GM12878 (cell line): ENCODE data around the gene NFAM1. TPM values are rescaled to one million over a fixed set of nuclear protein-coding genes. Genes with fewer than 3 reads are reported as not detected.

Experiments used
- ATAC-seq: fragments of 200-7000 bp; cut with Tn5 transposase; 3 replicates; pipeline ENCODE4 v1.9.1; 2020; ENCODE audit warnings: mild to moderate bottlenecking, moderate library complexity
- BruUV-seq: library from RNA; stranded (reverse); fragments of 400-500 nt; replicated peaks from 2 replicates; lab custom pipeline; 2021; lab: Mats Ljungman, UMichigan
- CTCF ChIA-PET: fragments of 300-600 bp; sonication (Branson Sonifier 250); formaldehyde crosslinking; extraction: SDS; loops from one replicate; lab custom pipeline; 2021; ENCODE audit warnings: inconsistent platforms; lab: Yijun Ruan, JAX
- POLR2A ChIA-PET: fragments of 350-600 bp; formaldehyde crosslinking; extraction: SDS; loops from one replicate; lab custom pipeline; 2021; ENCODE audit warnings: inconsistent platforms; lab: Charles Lee
- RAD21 ChIA-PET: fragments of 300-600 bp; sonication (Branson Sonifier 250); formaldehyde crosslinking; loops from one replicate; lab custom pipeline; 2023; ENCODE audit warnings: antibody characterized with exemption; ENCODE audit not compliant: unreplicated experiment; lab: Charles Lee
- SMC1A ChIA-PET: fragments of 300-600 bp; sonication (Branson Sonifier 250); formaldehyde crosslinking; loops from one replicate; lab custom pipeline; 2023; ENCODE audit not compliant: unreplicated experiment, uncharacterized antibody; lab: Charles Lee
- DNase-seq: peaks from one replicate; pipeline ENCODE4 v3.0.0-alpha.2; 2011; ENCODE audit warnings: low read depth, low spot score
- FAIRE-seq: peaks from 3 replicates; lab custom pipeline; 2011; peaks lifted over from hg19 to GRCh38; lab: Jason Lieb, UNC
- H2AFZ ChIP-seq: 2 replicates; pipeline ENCODE4 v1.6.0; 2011; ENCODE audit warnings: low read depth, low read length, control low read depth; ENCODE audit not compliant: control insufficient read depth
- H3K27ac ChIP-seq: 2 replicates; pipeline ENCODE4 v1.5.1; 2011; ENCODE audit warnings: control low read depth; ENCODE audit not compliant: control insufficient read depth, insufficient read depth
- H3K27me3 ChIP-seq, 2 experiments: replicated peaks in 1 of 2; 2 replicates each; pipeline versions ENCODE4 v1.6.0 to v1.6.1; 2011; ENCODE audit warnings: low read length in 1 of 2; ENCODE audit not compliant: control insufficient read depth in 2 of 2, insufficient read depth in 2 of 2
- H3K36me3 ChIP-seq, 2 experiments: 2 replicates each; pipeline ENCODE4 v1.5.1; 2011; ENCODE audit warnings: low read length in 1 of 2; ENCODE audit not compliant: control insufficient read depth in 2 of 2, insufficient read depth in 2 of 2
- H3K4me1 ChIP-seq: 2 replicates; pipeline ENCODE4 v1.6.1; 2011; ENCODE audit warnings: mild to moderate bottlenecking, low read length, moderate library complexity, mixed read lengths; ENCODE audit not compliant: control insufficient read depth, insufficient read depth
- H3K4me2 ChIP-seq: 2 replicates; pipeline ENCODE4 v1.6.0; 2011; ENCODE audit warnings: control low read depth; ENCODE audit not compliant: control insufficient read depth, insufficient read depth
- H3K4me3 ChIP-seq: fragments of 200-600 bp; sonication (generic); 2 replicates; pipeline ENCODE4 v1.5.1; 2016
- H3K79me2 ChIP-seq: 2 replicates; pipeline ENCODE4 v1.6.0; 2011; ENCODE audit warnings: low read length; ENCODE audit not compliant: control insufficient read depth, insufficient read depth
- H3K9ac ChIP-seq: 2 replicates; pipeline ENCODE4 v1.8.0; 2011; ENCODE audit warnings: low read length, control low read depth, mixed read lengths; ENCODE audit not compliant: control insufficient read depth, insufficient read depth
- H3K9me3 ChIP-seq: replicated peaks from 3 replicates; pipeline ENCODE4 v1.5.1; 2011; ENCODE audit warnings: mild to moderate bottlenecking, low read length; ENCODE audit not compliant: control insufficient read depth, insufficient read depth
- H4K20me1 ChIP-seq: 2 replicates; pipeline ENCODE4 v1.6.0; 2011; ENCODE audit not compliant: control insufficient read depth, insufficient read depth
- ATF3 ChIP-seq: IDR thresholded peaks from 2 replicates; pipeline ENCODE4 v1.6.1; 2011; ENCODE audit warnings: low read depth, mild to moderate bottlenecking, low read length, moderate library complexity, borderline replicate concordance; ENCODE audit errors: extremely low read depth
- BHLHE40 ChIP-seq, 2 experiments: fragments of 450-650 bp in 1 of 2; IDR thresholded peaks; 2 replicates each; pipeline ENCODE4 v1.6.1; 2011 to 2017; ENCODE audit warnings: low read depth in 2 of 2, borderline replicate concordance in 1 of 2, improper control_type of control experiment in 1 of 2, low read length in 1 of 2, mild to moderate bottlenecking in 1 of 2
- CBX5 ChIP-seq: sonication (generic); IDR thresholded peaks from 2 replicates; pipeline ENCODE4 v1.6.1; 2016; ENCODE audit warnings: low read depth, moderate library complexity, mild to moderate bottlenecking, inconsistent platforms
- CTCF ChIP-seq, 3 experiments: IDR thresholded peaks in 2 of 3; conservative IDR thresholded peaks in 1 of 3; 2 replicates each; pipeline ENCODE4 v1.5.1; 2011; ENCODE audit warnings: low read depth in 3 of 3, low read length in 3 of 3, mild to moderate bottlenecking in 3 of 3, control low read depth in 2 of 3, moderate library complexity in 2 of 3, inconsistent platforms in 1 of 3, mixed read lengths in 1 of 3; ENCODE audit not compliant: control insufficient read depth in 2 of 3, insufficient read depth in 1 of 3; ENCODE audit errors: extremely low read depth in 1 of 3
- KDM1A ChIP-seq: fragments of 200-600 bp; sonication (generic); IDR thresholded peaks from 2 replicates; pipeline ENCODE4 v1.6.1; 2016; ENCODE audit warnings: borderline replicate concordance
- KLF5 ChIP-seq: fragments of 450-650 bp; IDR thresholded peaks from 2 replicates; pipeline ENCODE4 v1.6.1; 2014; ENCODE audit warnings: mild to moderate bottlenecking; ENCODE audit not compliant: partially characterized antibody
- LARP7 ChIP-seq: fragments of 450-650 bp; IDR thresholded peaks from 2 replicates; pipeline ENCODE4 v1.6.1; 2017; ENCODE audit warnings: mild to moderate bottlenecking
- MEF2A ChIP-seq: IDR thresholded peaks from 2 replicates; pipeline ENCODE4 v1.6.1; 2011; ENCODE audit warnings: low read depth, mild to moderate bottlenecking, low read length, moderate library complexity; ENCODE audit not compliant: insufficient read depth
- NBN ChIP-seq: fragments of 450-650 bp; IDR thresholded peaks from 2 replicates; pipeline ENCODE4 v1.6.1; 2016
- NFXL1 ChIP-seq: fragments of 450-650 bp; IDR thresholded peaks from 2 replicates; pipeline ENCODE4 v1.6.1; 2017; ENCODE audit warnings: antibody characterized with exemption, mild to moderate bottlenecking, borderline replicate concordance
- NR2F1 ChIP-seq: fragments of 450-650 bp; conservative IDR thresholded peaks from 2 replicates; pipeline ENCODE4 v1.6.1; 2017; ENCODE audit warnings: mild to moderate bottlenecking
- RELB ChIP-seq: fragments of 450-650 bp; IDR thresholded peaks from 2 replicates; pipeline ENCODE4 v1.6.1; 2017; ENCODE audit warnings: low read depth, mild to moderate bottlenecking, moderate library complexity
- TCF3 ChIP-seq: IDR thresholded peaks from 2 replicates; pipeline ENCODE4 v1.6.1; 2012; ENCODE audit warnings: low read depth, mild to moderate bottlenecking, low read length, borderline replicate concordance; ENCODE audit not compliant: insufficient read depth
- WGBS: methylation state at CpG from one replicate; pipeline ENCODE4 v1.1.6; 2016; ENCODE audit warnings: low lambda C conversion rate; ENCODE audit not compliant: insufficient replicate concordance, insufficient coverage; ENCODE audit errors: missing lambda C conversion rate; 5-methylcytosine and 5-hydroxymethylcytosine counted together
- in situ Hi-C: fragments of 300-500 bp; cut with MboI; formaldehyde crosslinking; loops from 9 replicates; pipeline ENCODE4 v1.14.3; 2018; ENCODE audit warnings: mixed read lengths
- intact Hi-C: fragments of 100-400 bp; cut with micrococcal nuclease; formaldehyde crosslinking; loops from one replicate; pipeline ENCODE4 v1.14.2; 2022; ENCODE audit not compliant: unreplicated experiment
- polyA plus RNA-seq, 11 experiments: library from polyadenylated mRNA; depleted of rRNA in 4 of 11; unstranded in 6 of 11; stranded (reverse) in 5 of 11; fragments of >200 nt; fragmentation: Nextera tagmentation in 4 of 11; fragmentation: Illumina TruSeq in 1 of 11; extraction: Ambion mirVana in 4 of 11; extraction: Trizol in 1 of 11; gene quantifications; 1 replicate in 1 of 11; 2 replicates in 10 of 11; pipeline versions ENCODE4 v1.2.1 to v1.2.3, GENCODE V29; 2011 to 2016; ENCODE audit warnings: inconsistent platforms in 2 of 11, missing spikeins in 2 of 11, low read depth in 1 of 11
- total RNA-seq, 4 experiments: library from RNA; depleted of rRNA in 3 of 4; stranded (reverse); fragments of >200 nt in 3 of 4; fragmentation: Illumina TruSeq in 1 of 4; extraction: Trizol in 1 of 4; gene quantifications; 2 replicates each; pipeline versions ENCODE4 v1.2.1 to v1.2.3, GENCODE V29; 2013 to 2021

Gene NFAM1
- total and polyA plus RNA-seq, 10 of the 15 experiments (the other 5 are each of a cell fraction or from before 2014, with no cell fraction given), result 0.13 to 1.3 (median 0.24) TPM; not detected in 3

GRCh38 chr22:42379966-42380537 lies 52.2 kb downstream of the NFAM1 start (continued):
- TF ChIP-seq RELB (no peak), KDM1A (no peak), NFXL1 (no peak), LARP7 (no peak), KLF5 (no peak)

DNA sequence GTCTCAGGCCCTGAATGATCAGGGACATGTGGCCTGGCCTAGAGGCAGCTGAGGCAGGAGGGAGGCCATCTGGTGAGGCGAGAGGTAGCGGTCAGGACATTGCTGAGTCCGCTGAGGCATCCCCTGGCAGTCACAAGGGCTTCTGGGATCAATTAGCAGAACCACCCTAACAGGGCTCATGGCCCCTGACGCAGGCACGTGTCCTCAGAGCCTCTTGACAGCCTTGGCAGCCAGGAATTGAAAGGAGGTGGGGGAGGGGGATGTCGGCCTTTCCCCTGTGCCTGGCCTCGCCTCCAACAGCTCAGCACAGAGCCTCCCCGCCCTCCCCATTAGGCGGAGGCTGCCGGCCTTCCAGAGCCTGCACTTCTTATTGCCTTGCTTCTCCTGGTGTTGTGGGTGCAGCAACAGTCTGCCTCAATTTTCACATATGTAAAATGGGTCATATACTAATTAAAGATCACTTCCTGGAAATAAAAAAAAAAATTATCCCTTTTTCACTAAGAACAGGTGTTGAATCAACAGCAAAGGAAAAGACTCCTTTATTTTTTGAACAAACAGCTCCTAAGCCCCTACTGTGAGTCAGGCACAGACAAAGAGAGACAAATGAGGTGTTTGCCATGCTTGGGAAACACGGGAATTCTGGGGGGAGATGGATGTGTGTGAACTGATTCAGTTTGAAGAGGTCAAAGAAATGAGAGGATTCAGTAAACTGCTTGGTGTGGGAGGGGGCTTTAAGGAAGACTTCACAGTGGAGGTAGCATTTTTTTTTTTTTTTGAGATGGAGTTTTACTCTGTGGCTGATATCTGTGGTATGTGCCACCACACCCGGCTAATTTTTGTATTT lies 55.3 kb downstream of the NFAM1 start:
- no peak for ATAC-seq
- intact Hi-C loops, result no loop called here
- no peaks in the 10 kb centered on the region for H3K36me3 ChIP-seq
- no peaks in the 10 kb centered on the region for H4K20me1 ChIP-seq
- H3K27me3 ChIP-seq, result no peaks in the 10 kb centered on the region
- CTCF ChIA-PET, result interaction anchor here (1.1 kb wide), 1 partner anchor 16 kb away, joined by 3 read pairs; no protein-coding TSS in a partner anchor
- no peak overlapping the region for H3K4me3 ChIP-seq
- no peak for TF ChIP-seq NFXL1
- no peak for TF ChIP-seq ATF3
- TF ChIP-seq BHLHE40 (IDR thresholded peaks at IDR 0.05; ENCODE audit: borderline replicate concordance in 1 of 2, low read depth in 2 of 2, low read length in 1 of 2), result peak in 1 of 2 experiments; percentile 30; a peak in 1 of 4 replicates
- TF ChIP-seq TCF3, result no peak
- TF ChIP-seq CBX5, result no peak
- no peak for TF ChIP-seq NBN
- TF ChIP-seq MEF2A, result no peak
- no peak for TF ChIP-seq NR2F1
- no peak for TF ChIP-seq CTCF (IDR thresholded peaks at IDR 0.05 in 2 of 3, conservative IDR thresholded peaks at IDR 0.05 in 1 of 3; ENCODE audit: control insufficient read depth in 2 of 3, extremely low read depth in 1 of 3, insufficient read depth in 1 of 3, low read depth in 3 of 3, low read length in 3 of 3)
- TF ChIP-seq, all 136 proteins: peak for 1
- Histone ChIP-seq H2AFZ (no peak overlapping the region), H3K79me2 (no peaks in the 10 kb centered on the region), H3K4me2 (no peak overlapping the region), H3K9me3 (no peaks in the 10 kb centered on the region), H3K4me1 (no peaks in the 10 kb centered on the region), H3K27ac (no peak overlapping the region), H3K9ac (no peak overlapping the region)
- in situ Hi-C loops, result no loop called here
- WGBS, result 32% methylated on average over 12 of the region's 12 CpGs
- ChIA-PET SMC1A (interaction anchor here (0.6 to 1.2 kb wide), 3 partner anchors 45 to 53 kb away, joined by 3 to 4 read pairs (median 3); no protein-coding TSS in a partner anchor), RAD21 (interaction anchor here (0.7 kb wide), 2 partner anchors 56 to 85 kb away, joined by 3 read pairs; no protein-coding TSS in a partner anchor), POLR2A (interaction anchor here (0.6 kb wide), 1 partner anchor 103 kb away, joined by 6 read pairs; no protein-coding TSS in a partner anchor)
- no peak for FAIRE-seq
- DNase-seq, result no peak
- BruUV-seq, result no TSS peak
